Loucy (cell line): ENCODE results near the gene FOXL1.

Experiments
- H2AFZ ChIP-seq: fragments of 200-600 bp; sonication (generic); 2 replicates; pipeline ENCODE4 v1.6.0; 2016; ENCODE audit warnings: antibody characterized with exemption, mild to moderate bottlenecking, low read length, moderate library complexity
- H3F3A ChIP-seq: fragments of 200-600 bp; 2 replicates; pipeline ENCODE4 v1.6.0; 2016; ENCODE audit warnings: antibody characterized with exemption, low read depth, mild to moderate bottlenecking
- H3K27me3 ChIP-seq: fragments of 200-600 bp; sonication (generic); 2 replicates; pipeline ENCODE4 v1.6.1; 2014; ENCODE audit warnings: low read length, mild to moderate bottlenecking; ENCODE audit not compliant: insufficient read depth, poor library complexity, severe bottlenecking
- H3K36me3 ChIP-seq: fragments of 200-600 bp; sonication (generic); 2 replicates; pipeline ENCODE4 v1.6.1; 2016; ENCODE audit warnings: low read length; ENCODE audit not compliant: insufficient read depth
- H3K4me1 ChIP-seq: fragments of 200-600 bp; sonication (generic); 2 replicates; pipeline ENCODE4 v1.5.1; 2014; ENCODE audit warnings: low read length, mild to moderate bottlenecking; ENCODE audit not compliant: insufficient read depth, poor library complexity, severe bottlenecking
- H3K4me2 ChIP-seq: fragments of 200-600 bp; sonication (generic); 2 replicates; pipeline ENCODE4 v1.6.0; 2014; ENCODE audit warnings: antibody characterized with exemption, low read length, low read depth, mild to moderate bottlenecking; ENCODE audit not compliant: poor library complexity, severe bottlenecking
- H3K4me3 ChIP-seq: fragments of 200-600 bp; sonication (generic); 2 replicates; pipeline ENCODE4 v1.5.1; 2014; ENCODE audit warnings: low read length, mild to moderate bottlenecking, mixed read lengths; ENCODE audit not compliant: poor library complexity, severe bottlenecking
- H3K79me2 ChIP-seq: fragments of 200-600 bp; sonication (generic); 2 replicates; pipeline ENCODE4 v1.6.1; 2014; ENCODE audit warnings: low read length; ENCODE audit not compliant: insufficient read depth
- H3K9ac ChIP-seq: fragments of 200-600 bp; sonication (generic); 2 replicates; pipeline ENCODE4 v1.6.0; 2014; ENCODE audit warnings: mild to moderate bottlenecking, low read depth, low read length, moderate library complexity; ENCODE audit not compliant: poor library complexity, severe bottlenecking
- H3K9me2 ChIP-seq: fragments of 200-600 bp; sonication (generic); replicated peaks from 2 replicates; pipeline ENCODE4 v1.6.1; 2016; ENCODE audit warnings: low read depth, low read length, mixed read lengths
- H3K9me3 ChIP-seq: fragments of 200-600 bp; sonication (generic); 2 replicates; pipeline ENCODE4 v1.6.1; 2014; ENCODE audit warnings: mild to moderate bottlenecking, antibody characterized with exemption, low read length, low read depth; ENCODE audit not compliant: insufficient read depth
- H4K20me1 ChIP-seq: fragments of 200-600 bp; sonication (generic); 2 replicates; pipeline ENCODE4 v1.6.0; 2014; ENCODE audit warnings: antibody characterized with exemption, low read length, mild to moderate bottlenecking; ENCODE audit not compliant: insufficient read depth, poor library complexity, severe bottlenecking
- CTCF ChIP-seq: fragments of 200-600 bp; sonication (generic); conservative IDR thresholded peaks from 2 replicates; pipeline ENCODE4 v1.5.1; 2014; ENCODE audit warnings: mild to moderate bottlenecking, antibody characterized with exemption, low read length
- EZH2phosphoT487 ChIP-seq: fragments of 200-600 bp; IDR thresholded peaks from 2 replicates; pipeline ENCODE4 v1.6.1; 2018; ENCODE audit warnings: antibody characterized with exemption, mild to moderate bottlenecking, moderate library complexity, borderline replicate concordance

The FOXL1 gene

GRCh38 chr16:86565644-86566511 is 12.5 kb upstream of the FOXL1 start:
- H3K4me3 ChIP-seq, result no peak overlapping the region
- no peaks in the 10 kb centered on the region for H3F3A ChIP-seq
- H4K20me1 ChIP-seq, result no peaks in the 10 kb centered on the region
- H3K4me1 ChIP-seq, result peaks cover 5% of the 10 kb centered on the region
- no peaks in the 10 kb centered on the region for H3K36me3 ChIP-seq
- H3K27me3 ChIP-seq, result no peaks in the 10 kb centered on the region
- TF ChIP-seq EZH2phosphoT487 (no peak), CTCF (no peak)
- H3K9me2 ChIP-seq, result no peaks in the 10 kb centered on the region
- H3K9ac ChIP-seq, result no peak overlapping the region
- H3K9me3 ChIP-seq, result no peaks in the 10 kb centered on the region
- no peak overlapping the region for H2AFZ ChIP-seq
- no peaks in the 10 kb centered on the region for H3K79me2 ChIP-seq
- H3K4me2 ChIP-seq, result no peak overlapping the region

GRCh38 chr16:86566601-86566965 is 11.8 kb upstream of the FOXL1 start, which contains the start of gene FOXC2:
FOXC2 (plus strand) TSS chr16:86566829; CDS start chr16:86567336, 507 bp downstream.
- H3K4me2 ChIP-seq, result no peak within 1 kb of the TSS
- no peak within 1 kb of the TSS for H3K4me3 ChIP-seq
- TF ChIP-seq EZH2phosphoT487 (no peak), CTCF (no peak)
- no peak within 1 kb of the TSS for H2AFZ ChIP-seq
- no peak within 1 kb of the TSS for H3K9ac ChIP-seq
- H3K9me3 ChIP-seq, result no peaks in the 10 kb centered on the region
- H3F3A ChIP-seq, result no peaks in the 10 kb centered on the region
- no peaks in the 10 kb centered on the region for H3K79me2 ChIP-seq
- no peaks in the 10 kb centered on the region for H3K27me3 ChIP-seq
- no peaks in the 10 kb centered on the region for H4K20me1 ChIP-seq
- peaks cover 5% of the 10 kb centered on the region for H3K4me1 ChIP-seq
- H3K36me3 ChIP-seq, result no peaks in the 10 kb centered on the region
- H3K9me2 ChIP-seq, result no peaks in the 10 kb centered on the region

GRCh38 chr16:86566966-86567700 is 11.2 kb upstream of the FOXL1 start:
- no peaks in the 10 kb centered on the region for H3K27me3 ChIP-seq
- H3K4me2 ChIP-seq, result no peak overlapping the region
- no peaks in the 10 kb centered on the region for H4K20me1 ChIP-seq
- H3F3A ChIP-seq, result no peaks in the 10 kb centered on the region
- no peaks in the 10 kb centered on the region for H3K36me3 ChIP-seq
- H3K9me3 ChIP-seq, result no peaks in the 10 kb centered on the region
- no peaks in the 10 kb centered on the region for H3K79me2 ChIP-seq
- H3K9ac ChIP-seq, result no peak overlapping the region
- no peak overlapping the region for H2AFZ ChIP-seq
- peaks cover 5% of the 10 kb centered on the region for H3K4me1 ChIP-seq
- H3K9me2 ChIP-seq, result no peaks in the 10 kb centered on the region
- no peak overlapping the region for H3K4me3 ChIP-seq
- TF ChIP-seq CTCF, result no peak
- TF ChIP-seq EZH2phosphoT487, result no peak
